GM21529 (cell line): ENCODE measurements around the gene POP7.
"Not testable (repeated sequence)": the region's sequence is repeated elsewhere in the genome, so short reads cannot be mapped to it uniquely, and the experiment has no call there.

Experiments
- ATAC-seq: cut with Tn5 transposase; IDR thresholded peaks from one replicate; pipeline ENCODE4 v1.9.1; 2021; ENCODE audit not compliant: unreplicated experiment

Gene POP7

DNA sequence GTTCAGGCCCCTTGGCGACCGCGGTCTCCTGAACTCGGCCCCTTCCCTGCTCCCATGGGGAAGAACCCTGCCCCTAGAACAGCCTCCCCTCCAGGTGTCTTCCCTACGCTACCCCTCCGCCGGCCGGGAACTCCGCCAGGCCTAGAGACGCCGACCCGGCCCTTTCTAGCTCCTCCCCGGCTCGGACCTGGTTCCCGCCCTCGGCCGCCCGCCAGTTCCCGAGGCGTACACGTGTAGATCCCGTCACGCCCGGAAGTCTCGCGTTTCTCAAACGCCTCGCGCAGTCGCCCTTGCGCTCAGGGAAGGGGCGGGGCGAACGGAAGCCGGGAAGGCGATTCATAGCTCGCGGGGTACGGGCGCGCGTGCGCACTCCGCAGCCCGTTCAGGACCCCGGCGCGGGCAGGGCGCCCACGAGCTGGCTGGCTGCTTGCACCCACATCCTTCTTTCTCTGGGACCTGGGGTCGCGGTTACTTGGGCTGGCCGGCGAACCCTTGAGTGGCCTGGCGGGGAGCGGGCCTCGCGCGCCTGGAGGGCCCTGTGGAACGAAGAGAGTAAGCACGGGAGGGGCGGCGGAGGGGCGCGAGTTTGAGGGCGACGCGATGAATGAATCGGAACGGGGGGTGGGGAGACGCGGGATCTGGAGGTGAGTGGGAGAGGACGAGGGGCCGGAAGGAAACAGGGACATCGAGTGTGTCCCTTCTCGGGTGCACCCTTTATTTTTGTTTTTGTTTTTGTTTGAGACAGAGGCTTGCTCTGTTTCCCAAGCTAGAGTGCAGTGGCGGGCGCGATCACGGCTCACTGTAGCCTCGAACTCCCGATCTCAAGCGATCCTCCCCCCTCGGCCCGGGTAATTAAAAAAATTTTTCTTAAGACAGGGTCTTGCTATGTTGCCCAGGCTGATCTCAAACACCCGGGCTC is at the start of gene POP7:
TSS of gene POP7 (plus strand) at position 369 of the 919 bp plus-strand sequence. CDS start 710 bp downstream, outside the sequence.
- ATAC-seq, result peak; percentile 86

DNA sequence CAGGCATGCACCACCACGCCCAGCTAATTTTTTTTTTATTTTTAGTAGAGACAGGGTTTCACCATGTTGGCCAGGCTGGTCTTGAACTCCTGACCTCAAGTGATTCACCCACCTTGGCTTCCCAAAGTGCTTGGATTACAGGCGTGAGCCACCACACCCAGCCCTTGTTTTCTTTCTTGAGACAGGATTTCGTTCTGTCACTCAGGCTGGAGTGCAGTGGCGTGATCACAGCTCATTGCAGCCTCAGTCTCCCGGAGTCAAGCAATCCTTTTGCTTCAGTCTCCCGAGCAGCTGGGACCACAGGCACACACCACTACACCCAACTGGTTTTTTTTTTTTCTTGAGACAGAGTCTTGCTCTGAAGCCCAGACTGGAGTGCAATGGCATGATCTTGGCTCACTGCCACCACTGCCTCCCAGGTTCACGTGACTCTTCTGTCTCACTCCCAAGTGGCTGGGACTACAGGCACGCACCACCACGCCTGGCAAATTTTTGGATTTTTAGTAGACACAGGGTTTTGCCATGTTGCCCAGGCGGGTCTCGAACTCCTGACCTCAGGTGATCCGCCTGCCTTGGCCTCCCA is 43.6 kb upstream of the POP7 start:
- not testable (repeated sequence) for ATAC-seq

DNA sequence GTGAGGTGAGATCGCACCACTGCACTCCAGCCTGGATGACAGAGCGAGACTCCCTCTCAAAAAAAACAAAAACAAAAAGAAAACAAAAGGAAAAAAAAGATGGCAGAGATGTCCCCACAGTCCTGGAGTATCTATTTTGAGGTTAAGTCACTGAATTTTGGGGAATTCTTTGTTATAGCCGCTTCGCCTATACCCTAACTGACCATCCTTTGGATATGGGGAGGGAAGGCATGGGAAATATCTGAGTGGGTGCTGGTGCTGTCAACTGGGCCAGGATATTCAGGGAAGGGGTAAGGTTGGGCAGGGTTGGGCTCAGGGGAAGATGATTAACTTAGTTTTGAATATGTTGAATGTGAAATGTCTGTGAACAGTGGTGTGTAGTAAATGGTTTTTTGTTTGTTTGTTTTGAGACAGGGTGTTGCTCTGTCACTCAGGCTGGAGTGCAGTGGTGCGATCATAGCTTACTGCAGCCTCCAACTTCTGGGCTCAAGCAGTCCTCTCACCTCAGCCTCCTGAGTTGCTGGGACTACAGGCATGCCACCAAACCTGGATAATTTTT is 40.7 kb upstream of the POP7 start:
- no peak for ATAC-seq

DNA sequence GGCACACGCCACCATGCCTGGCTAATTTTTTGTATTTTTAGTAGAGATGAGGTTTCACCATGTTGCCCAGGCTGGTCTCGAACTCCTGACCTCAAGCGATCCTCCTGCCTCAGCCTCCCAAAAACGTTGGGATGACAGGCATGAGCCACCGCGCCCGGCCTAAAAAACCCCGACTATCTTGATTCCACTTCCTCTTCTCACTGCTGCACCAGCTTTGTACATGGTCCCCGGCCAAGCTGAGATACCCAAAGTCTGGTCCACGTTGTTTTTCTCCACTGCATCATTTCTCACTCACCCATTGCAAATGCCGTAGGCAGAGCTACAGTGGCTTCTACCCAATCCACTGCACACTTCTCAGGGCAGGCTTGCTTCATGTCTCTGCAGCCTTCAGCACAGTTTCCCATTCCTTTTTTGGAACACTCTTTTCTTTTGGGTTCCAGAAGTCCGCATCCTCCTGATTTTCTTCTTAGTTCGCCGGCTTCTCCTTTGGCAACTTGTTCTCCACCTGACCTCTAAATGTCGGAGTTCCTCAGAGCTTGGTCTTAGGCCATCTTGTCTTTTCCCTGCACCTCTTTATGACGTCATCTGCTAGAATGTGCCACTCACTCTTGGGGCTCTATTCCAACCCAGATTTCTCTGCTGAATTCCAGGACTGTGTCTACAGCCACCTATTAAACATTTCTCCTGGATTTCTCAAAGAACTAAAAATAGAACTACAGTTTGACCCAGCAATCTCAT is 38.4 kb upstream of the POP7 start:
- no peak for ATAC-seq

DNA sequence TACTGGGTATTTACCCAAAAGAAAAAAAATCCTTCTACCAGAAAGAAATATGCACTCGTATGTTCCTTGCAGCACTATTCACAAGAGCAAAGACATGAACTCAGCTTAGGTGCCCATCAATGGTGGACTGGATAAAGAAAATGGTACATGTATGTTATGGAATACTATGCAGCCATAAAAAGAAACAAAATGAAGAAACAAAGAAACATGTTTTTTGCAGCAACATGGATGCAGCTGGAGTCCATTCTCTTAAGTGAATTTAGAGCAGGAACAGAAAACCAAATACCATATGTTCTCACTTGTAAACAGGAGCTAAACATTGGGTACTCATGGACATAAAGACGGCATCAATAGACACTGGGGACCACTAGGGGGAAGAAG is 37.9 kb upstream of the POP7 start:
- ATAC-seq, result no peak

DNA sequence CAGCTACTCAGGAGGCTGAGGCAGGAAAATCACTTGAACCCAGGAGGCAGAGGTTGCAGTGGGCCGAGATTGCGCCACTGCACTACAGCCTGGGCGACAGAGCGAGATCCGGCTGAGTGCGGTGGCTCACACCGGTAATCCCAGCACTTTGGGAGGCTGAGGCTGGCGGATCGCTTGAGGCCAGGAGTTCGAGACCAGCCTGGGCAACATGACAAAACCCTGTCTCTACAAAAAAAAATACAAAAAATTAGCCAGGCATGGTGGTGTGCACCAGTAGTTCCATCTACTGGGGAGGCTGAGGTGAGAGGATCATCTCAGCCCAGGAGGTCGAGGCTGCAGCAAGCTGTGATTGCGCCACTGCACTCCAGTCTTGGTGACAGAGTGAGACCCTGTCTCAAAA is 36.8 kb upstream of the POP7 start:
- not testable (repeated sequence) for ATAC-seq

DNA sequence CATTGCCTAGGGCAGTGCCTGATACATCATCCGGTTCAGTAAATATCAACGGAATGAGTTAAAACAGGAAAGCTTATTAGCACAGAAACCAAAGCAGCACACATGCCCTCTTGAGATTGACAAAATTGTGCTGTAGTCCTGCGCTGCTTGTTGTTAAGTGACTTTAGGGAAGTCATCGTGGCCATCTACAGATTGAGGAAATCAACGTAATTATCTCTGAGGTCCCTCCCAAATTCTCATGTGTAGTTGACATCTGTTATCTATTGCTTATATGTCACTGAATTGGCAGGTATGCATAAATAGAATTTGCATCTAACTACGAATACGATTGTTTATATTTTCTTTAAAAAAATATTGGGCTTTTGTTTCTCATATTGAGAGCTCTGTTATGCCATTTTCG is 35.8 kb upstream of the POP7 start:
- no peak for ATAC-seq

DNA sequence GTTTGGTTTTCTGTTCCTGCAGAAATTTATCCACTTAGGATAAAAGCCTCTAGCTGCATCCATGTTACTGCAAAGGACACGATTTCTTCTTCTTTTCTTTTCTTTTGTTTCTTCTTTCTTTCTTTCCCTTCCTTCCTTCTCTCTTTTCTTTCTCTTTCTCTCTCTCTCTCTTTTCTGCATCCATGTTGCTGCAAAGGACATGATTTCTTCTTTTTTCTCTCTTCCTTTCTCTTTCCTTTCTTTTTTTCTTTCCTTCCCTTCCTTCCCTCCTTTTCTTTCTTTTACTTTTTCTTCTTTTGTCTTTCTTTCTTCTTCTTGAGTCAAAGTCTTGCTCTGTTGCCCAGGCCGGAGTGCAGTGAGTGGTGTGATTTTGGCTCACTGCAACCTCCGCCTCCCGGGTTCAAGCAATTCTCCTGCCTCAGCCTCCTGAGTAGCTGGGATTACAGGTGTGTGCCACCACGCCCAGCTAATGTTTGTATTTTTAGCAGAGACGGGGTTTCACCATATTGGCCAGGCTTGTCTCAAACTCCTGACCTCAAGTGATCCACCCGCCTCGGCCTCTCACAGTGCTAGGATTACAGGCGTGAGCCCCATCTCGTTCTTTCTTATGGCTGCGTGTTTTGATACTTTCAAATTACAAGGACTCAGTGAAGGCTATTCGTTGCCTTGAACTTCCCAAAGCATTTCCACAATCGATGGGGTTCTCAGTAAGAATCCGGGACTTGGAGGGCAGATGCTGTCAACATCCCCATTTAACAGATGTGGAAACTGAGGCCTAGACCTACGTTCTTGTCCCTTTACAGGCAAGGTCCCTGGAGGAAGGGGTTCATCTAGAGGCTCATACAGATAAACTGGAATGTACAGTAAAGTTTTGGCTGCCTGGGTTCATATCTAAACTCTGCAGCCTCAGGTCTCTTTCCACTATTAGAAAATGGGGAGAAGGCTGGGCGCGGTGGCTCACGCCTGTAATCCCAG is 34.3 kb upstream of the POP7 start:
- ATAC-seq, result no peak

DNA sequence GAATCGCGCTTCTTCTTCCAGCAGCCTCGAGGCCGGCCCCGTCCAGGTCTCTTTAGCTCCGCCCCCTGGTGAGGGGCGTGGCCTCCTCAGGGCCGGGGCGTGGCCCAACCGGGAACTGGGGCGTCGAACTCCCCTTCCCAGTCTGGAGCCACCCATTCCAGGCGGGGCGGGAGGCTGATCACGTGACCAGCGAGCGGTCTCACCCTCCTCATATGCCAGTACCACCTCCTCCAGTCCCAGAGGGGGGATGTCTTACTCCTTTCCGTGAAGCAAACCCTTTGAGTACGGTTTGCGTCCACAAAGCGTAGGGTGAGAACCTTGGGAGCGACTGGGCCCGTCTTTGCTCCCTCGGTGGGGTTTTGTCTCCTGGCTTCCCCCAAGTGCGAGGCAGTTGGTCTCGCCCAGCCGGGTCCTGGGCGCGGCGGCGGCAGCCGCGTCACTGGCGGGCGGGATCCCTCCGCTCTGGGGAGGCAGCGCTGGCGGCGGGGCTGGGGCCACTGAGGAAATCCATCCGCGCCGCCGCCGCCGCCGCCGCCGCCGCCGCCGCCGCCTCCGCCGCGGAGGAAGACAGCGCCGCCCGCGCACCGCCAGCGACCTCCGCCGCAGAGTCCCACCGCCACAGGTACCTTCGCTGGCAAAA is 32.5 kb upstream of the POP7 start, which contains the start of gene GNB2:
TSS of gene GNB2 (plus strand) at position 439 of the 640 bp plus-strand sequence. CDS start 2,526 bp downstream, outside the sequence.
- ATAC-seq, result peak; percentile 54

DNA sequence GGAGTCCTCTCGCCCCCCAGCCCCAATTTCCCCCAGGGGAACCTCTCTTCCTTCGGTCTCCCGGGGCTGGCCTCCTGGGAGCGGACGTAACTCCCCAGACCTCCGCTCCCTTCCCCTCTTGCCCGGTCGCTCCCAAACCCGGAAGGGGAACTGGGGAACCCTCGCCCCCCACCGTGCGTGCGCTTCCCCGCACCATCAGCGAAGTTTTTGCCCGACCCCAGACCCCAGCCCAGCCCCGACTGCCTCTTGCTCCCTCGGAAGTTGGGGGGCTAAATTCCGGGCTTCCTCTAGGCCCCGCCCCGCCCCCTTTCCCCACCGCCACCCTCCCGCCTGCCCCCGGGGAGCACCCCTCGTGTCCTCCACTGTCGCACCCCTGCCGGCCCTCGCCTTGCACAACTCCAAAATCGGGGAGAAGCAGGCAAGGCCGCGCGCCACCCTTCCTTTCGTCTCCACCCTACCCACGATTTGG is 31.9 kb upstream of the POP7 start:
- ATAC-seq, result no peak

DNA sequence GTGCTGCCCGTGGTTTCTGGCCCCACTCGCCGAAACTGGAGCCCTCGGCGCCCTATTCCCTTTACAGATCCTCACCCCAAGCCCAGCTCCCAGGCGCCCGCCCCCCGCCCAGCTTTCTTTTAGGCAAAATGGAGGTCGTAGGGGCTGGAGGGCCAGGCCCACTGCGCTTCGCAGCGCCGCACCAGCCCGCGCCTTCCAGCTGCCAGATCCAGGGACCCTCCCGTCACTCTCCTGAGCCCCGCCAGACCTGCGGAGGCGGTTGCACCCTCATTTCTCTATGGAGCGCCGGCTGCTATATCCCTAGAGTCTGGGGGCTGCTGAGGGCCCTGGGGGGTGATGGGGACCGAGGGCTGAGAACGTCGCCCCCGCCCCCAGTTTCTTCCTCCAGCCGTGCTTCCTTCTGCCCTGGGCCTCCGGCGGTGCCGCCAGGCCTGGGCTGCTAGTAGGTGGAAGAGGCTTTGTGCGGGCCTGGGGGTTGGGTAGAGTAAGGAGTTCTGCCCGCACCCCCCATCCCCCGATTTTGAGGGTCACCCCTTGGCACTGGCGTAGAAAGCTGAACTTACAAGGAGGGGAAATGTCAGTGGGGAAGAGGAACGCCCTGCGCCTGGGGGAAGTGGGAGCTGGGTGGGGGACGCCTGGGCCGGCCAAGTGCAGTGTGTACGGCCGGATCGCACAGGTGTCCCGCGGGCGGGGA is 31.4 kb upstream of the POP7 start:
- no peak for ATAC-seq

DNA sequence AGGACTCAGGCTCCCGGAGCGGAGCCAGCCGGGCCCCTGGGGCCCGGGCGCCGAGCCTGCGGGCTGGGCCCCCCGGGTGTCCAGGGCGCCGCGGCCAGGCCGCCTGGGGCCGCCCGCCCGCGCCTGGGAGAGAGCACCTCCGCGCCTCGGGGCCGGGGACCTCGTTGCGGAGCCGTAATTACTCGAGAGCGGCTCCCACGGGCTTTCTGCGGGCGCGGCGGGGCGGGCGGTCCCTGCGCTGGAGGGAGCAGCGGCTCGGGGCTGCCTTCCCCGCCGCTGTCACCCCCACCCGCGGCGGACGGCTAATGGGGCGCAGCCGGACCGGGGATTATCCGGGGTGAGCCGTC is 30.8 kb upstream of the POP7 start:
- no peak for ATAC-seq

DNA sequence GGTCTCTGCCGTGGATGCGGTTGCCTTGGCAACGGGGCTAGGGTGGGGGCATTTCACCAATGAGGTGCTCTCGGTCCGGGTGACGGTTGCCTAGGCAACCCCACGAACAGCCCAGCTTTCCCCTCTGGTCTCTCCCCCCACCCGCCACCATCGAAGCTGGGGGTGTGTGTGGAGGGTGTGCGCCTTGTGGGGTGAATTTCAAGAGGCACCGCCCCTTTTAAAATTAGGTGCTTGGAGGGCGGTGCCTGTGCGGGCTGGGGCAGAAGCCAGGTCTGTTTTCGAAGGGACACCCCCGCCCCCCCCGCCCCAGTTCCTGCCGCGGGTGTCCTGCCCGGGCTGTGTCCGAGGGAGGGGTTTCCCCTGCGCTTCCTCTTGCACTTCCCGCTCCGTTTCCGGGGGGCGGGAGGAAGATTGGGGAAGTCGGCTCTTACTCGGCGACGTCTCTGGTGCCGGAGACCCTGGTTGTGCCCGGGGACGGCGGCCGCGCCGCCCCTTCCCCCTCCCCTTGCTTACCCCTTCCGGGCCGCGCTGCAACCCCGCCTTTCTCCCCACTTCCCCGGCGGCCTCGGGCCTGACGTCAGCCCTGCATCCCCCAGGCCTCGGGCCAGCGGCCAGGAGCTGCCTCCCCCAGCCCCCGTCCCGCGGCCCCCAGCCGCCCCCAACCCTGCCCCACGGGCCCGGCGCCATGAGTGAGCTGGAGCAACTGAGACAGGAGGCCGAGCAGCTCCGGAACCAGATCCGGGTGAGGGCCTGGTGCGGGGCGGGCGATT is 30.2 kb upstream of the POP7 start:
- ATAC-seq, result peak; percentile 37

DNA sequence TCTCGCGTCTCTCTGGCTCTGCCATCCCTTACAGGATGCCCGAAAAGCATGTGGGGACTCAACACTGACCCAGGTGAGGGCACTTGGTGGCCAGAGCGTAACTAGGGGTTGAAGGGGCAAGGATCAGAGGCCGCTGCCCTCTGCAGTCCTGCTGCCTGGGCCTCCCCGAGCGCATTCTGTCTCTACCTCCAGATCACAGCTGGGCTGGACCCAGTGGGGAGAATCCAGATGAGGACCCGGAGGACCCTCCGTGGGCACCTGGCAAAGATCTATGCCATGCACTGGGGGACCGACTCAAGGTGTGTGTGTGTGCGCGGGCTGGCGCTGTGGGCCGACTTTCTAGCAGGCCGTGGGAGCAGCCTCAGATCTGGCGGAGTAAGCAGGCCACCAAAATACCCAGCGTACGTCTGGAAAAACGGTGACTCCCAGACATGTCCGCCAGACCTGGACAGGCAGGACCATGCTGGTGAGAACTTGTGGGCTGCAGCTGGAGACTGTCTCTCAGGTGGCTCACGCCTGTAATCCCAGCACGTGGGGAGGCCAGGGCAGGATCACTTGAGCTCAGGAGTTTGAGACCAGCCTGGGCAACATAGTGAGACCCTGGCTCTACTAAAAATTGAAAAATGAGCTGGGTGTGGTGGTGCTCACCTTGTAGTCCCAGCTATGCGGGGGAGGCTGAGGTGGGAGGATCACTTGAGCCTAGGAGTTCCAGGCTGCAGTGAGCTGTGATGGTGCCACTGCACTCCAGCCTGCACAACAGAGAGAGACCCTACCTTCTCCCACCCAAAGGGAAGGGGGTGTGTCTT is 29.2 kb upstream of the POP7 start:
- no peak for ATAC-seq

DNA sequence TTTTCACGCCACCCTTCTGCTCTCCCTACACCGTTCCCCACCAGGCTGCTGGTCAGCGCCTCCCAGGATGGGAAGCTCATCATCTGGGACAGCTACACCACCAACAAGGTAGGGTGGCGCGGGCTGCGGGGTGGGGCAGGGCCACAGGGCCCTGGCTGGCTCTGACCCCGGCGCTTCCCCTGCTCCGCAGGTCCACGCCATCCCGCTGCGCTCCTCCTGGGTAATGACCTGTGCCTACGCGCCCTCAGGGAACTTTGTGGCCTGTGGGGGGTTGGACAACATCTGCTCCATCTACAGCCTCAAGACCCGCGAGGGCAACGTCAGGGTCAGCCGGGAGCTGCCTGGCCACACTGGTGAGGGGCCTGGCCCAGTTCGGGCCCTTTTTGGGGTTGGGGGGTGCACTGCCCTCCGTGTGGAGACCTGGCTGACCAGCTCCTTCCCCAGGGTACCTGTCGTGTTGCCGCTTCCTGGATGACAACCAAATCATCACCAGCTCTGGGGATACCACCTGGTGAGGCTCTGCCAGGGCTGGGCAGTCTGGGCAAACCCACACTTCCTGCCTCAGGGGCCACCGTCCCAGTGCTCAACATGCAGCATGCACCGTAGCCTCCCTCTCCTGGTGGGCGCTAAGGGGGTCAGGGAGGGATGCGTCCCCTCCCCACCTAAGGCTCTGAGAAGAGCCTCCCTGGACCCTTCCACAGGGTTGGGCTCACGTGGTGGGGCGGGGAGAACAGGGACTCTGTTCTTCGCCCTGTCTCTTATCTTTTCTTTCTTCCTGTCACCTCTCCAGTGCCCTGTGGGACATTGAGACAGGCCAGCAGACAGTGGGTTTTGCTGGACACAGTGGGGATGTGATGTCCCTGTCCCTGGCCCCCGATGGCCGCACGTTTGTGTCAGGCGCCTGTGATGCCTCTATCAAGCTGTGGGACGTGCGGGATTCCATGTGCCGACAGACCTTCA is 28.3 kb upstream of the POP7 start:
- no peak for ATAC-seq

DNA sequence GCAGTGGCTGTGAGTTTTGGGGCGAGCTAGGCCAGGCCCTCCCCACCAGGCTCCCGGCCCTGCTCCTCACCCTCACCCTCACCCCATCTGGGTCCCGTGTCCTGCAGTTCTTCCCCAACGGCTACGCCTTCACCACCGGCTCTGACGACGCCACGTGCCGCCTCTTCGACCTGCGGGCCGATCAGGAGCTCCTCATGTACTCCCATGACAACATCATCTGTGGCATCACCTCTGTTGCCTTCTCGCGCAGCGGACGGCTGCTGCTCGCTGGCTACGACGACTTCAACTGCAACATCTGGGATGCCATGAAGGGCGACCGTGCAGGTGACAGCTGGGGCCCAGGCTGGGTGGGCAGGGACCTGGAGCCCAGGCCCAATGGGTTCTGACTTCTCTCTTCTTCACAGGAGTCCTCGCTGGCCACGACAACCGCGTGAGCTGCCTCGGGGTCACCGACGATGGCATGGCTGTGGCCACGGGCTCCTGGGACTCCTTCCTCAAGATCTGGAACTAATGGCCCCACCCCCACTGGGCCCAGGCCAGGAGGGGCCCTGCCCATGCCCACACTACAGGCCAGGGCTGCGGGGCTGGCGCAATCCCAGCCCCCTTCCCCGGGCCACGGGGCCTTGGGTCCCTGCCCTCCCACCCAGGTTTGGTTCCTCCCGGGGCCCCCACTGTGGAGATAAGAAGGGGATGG is 27.5 kb upstream of the POP7 start:
- no peak for ATAC-seq
